GM18907 (cell line): Measurements from ENCODE around the gene PARK7.
"Not testable (repeated sequence)": the region's sequence is repeated elsewhere in the genome, so short reads cannot be mapped to it uniquely, and the experiment has no call there.

Source experiments
- ATAC-seq: cut with Tn5 transposase; IDR thresholded peaks from one replicate; pipeline ENCODE4 v1.9.1; 2021; ENCODE audit warnings: mild to moderate bottlenecking, moderate library complexity; ENCODE audit not compliant: unreplicated experiment

The PARK7 gene

DNA sequence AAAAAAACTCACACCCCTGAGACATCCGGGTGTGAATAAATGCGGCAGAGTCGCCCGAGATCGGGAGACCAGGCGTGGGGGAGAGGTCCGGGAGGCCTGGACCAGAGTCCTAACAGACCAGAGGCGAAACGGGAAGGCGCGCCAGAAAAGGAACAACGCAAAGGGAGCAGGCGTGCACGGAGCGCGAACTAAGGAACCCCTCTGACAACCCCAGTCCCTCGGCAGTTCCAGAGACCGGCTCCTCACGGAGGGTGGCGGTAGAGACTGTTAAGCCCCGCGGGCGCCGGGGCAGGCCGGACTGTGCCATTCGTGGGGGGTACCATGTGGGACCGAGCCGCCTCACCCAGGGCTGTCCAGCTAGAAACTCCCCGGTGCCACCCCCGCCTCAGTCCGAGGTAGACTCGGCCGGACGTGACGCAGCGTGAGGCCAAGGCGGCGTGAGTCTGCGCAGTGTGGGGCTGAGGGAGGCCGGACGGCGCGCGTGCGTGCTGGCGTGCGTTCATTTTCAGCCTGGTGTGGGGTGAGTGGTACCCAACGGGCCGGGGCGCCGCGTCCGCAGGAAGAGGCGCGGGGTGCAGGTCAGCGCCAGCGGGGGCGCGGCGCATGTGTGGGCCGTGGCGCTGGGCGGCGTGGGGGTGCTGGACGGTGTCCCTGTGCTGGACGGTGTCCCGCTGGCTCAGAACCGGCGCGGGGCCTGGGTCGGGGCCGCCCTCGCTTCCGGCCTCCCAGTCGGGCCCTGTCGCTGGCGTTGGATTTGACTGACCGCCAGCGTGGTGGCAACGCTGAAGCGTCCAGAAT, at the start of gene PARK7:
Gene PARK7 (plus strand): TSS at position 496 of the 798 bp plus-strand sequence. CDS start 1,075 bp downstream, outside the sequence.
- ATAC-seq, result peak; percentile 94

DNA sequence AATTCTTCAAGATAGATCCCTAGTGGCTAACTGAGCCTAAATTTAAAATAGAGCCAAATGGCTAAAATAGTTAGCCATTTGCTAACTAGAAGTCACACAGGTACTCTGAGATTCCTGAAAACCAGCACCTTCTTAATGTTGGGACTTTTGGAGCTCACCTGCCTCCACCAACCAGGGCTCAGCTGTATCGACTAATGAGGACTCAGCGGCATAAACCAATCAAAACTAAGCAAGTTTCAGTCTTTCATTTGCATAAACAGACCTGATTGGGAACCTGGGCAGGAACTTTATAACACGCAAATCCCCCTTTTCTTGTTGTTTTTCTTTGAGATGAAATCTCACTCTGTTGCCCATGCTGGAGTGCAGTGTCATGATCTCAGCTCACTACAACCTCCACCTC, 49.4 kb upstream of the PARK7 start:
- ATAC-seq, result no peak

DNA sequence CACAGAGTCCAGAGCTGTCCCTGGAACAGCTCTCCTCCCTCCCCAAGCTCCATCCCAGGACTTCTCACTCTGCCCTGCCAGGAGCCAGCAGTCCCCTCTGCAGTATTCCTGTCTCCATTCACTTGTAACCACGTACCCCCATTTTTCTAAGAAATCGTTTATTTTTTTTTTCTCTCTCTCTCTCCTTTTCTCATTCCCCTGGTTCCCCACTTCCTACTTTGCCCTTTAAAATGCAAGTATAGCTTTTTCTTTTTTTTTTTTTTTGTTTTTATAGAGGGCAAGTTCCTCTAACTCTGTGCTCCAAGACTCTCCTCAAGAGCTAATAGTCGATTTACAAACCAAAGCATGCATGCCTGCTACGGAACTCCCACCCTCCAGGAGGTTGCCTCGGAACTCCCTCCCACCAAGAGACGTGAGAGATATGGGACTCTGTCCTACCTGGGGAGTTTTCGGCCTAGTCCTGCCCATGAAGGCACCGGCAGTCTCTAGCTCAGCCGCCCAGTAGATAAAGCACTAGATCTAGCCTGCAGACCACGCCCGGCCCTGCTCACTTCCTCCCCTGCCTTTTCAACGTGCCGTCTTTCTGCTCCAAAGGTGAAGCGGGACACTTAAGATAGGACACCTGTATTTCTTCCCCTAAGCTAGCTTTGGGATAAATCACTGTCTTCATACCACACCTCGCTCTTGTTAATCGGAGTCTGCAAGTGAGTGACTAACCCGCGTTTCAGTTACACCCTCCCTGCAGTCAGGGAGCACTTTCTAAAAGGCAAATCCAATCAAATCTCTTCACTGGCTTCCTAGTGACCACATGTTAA, 48.6 kb upstream of the PARK7 start:
- no peak for ATAC-seq

DNA sequence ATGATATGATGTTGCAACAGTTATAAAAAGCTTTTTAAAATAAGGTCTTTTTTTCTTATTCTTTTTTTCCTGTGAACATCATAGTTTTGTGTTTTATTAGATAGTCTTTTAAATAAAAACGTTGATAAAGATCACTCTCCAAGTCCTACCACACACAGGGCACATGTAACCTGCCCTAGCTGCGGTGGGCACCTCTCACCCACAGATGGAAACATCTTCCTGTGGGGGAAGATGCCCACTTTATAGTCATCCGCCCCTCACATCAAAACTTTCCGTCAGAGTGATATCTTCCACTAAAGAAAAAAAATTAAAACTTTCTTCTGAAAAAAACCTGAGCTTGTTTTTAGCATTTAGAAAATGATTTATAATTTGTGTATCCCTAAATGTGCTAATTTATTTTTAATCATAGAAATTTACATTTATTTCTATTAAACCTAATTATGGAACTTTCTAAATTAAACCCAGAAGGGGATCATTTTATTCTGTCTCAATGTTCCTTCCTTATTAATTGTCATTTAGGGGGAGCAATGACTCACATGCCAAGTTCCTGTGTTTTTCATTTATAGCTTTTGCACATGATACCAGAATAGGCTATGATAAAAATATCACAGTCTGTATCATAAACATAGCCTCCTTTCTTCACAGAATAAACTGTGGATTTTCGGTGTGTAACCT, 45.5 kb upstream of the PARK7 start:
- ATAC-seq, result no peak

DNA sequence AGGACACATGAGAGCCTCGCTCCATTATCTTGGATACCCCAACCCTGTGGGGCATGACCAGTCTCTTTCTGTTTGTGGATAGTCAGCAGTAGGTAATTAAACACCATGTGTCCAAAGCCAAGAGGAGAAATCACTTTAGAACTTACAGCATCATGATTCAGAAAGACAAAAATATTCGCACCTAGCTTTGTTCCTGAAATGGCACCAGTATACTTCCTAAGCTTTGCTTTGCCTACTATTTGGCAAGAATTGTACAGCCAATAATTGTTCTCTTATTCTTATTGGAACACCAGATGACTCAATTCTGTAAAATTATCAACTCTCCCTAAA, 45.0 kb upstream of the PARK7 start:
- ATAC-seq, result no peak

DNA sequence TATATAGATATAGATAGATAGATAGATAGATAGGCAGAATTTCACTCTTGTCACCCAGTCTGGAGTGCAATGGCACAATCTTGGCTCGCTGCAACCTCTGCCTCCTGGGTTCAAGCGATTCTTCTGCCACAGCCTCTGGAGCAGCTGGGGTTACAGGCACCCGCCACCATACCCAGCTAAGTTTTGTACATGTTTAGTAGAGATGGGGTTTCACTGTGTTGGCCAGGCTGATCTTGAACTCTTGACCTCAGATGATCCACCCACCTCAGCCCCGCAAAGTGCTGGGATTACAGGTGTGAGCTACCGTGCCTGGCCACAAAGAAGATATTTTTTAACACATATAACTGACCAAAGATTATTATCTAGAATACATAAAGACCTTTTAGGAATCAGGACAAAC, 43.5 kb upstream of the PARK7 start:
- ATAC-seq, result not testable (repeated sequence)

DNA sequence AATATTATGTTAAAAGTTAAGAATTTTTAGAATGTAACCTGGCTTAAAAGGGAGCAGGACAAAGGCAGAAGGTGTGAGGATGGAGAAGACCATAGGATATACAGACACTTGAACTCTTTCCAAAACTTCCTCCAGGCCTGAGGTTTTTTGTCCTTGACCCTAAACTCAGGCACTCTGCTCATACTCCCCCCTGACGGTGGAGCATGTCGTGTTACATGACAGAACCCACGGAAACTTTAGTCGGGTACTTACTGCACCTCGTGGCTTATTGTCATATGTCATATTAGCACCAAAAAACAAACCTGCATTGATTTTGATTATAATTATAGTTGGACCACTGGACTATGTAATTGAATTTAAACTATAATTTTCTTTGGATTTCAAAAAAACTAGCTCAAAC, 41.6 kb upstream of the PARK7 start:
- no peak for ATAC-seq

DNA sequence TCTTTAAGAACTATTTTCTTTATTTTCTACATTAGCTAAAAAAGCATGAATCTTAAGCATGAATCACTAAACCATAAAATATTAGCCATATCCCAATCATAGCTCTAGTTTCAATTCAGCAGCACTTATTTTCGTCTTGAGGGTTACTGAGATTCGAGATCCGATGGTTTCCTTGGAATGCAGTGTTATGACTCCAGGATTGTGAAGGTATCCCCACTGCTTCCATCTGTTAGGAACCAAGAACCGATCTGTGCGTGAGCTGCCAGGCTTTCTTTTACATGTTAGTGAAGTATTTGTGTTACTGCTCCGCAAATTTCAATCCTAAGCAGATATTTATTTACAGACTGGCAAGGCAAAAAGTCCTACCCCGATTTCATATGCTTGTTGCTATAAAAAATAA, 39.7 kb upstream of the PARK7 start:
- ATAC-seq, result no peak

DNA sequence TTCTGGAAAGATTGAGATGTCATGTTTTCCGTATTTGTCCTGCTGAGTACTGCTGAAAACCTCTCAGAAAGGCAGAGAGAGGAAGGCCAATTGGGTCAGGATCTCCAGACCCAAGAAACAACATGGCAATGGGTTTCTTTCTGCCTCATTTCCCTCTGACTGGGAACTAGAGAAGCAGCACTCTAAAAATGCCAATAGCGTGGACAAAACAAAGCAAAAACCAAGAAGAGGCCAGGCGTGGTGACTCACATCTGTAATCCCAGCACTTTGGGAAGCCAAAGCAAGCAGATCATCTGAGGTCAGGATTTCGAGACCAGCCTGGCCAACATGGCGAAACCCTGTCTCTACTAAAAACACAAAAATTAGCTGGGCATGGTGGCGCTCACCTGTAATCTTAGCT, 39.2 kb upstream of the PARK7 start:
- no peak for ATAC-seq

DNA sequence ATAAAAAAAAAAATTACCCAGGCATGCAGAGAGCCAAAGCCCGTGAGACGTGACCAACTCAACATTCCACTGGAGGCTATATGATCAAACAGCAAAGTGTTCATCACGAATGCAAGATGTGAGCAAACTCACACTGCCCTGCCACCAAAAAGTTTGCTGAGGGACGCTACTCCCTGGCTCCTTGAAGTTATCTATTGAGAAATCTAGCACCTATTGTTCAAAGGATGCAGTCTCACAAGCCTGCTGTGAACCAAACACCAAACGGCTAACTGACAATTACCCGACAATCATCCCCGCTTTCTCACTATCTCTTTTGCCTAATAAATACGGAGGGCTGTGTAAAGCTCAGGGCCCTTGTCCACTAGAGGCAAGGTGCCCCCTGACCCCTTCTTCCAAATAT, 34.5 kb upstream of the PARK7 start:
- not testable (repeated sequence) for ATAC-seq

DNA sequence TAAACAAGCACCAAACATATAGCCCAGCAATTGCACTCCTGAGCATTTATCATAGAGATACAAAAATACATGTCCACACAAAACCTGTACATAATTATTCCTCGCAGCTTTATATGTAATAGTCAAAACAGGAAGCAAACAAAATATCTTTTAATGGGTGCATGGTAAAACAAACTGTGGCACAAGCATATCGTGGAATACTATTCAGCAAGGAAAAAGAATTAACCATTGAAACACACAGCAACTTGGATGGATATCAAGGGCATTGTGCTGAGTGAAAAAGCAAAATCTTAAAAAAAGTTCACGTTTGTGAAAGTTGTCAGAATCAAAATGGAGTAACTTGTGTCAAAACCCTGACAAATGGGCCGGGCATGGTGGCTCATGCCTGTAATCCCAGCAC, 33.3 kb upstream of the PARK7 start:
- ATAC-seq, result no peak

DNA sequence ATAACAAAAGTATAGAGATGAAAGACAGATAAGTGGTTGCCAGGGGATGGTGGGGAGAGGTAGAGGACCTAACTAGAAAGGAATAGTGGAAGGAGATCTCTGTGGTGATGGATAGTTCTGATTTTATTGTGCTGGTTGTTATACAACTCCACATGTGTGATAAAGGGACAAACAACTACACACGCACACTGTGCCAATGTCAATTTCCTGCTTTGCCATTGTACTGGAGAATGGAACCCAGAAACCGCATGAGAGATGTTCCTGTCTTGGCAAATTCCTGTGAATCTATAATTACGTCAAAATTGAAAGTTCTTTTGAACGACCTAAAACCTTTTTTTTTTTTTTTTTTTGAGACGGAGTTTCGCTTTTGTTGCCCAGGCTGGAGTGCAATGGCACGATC, 31.9 kb upstream of the PARK7 start:
- no peak for ATAC-seq

DNA sequence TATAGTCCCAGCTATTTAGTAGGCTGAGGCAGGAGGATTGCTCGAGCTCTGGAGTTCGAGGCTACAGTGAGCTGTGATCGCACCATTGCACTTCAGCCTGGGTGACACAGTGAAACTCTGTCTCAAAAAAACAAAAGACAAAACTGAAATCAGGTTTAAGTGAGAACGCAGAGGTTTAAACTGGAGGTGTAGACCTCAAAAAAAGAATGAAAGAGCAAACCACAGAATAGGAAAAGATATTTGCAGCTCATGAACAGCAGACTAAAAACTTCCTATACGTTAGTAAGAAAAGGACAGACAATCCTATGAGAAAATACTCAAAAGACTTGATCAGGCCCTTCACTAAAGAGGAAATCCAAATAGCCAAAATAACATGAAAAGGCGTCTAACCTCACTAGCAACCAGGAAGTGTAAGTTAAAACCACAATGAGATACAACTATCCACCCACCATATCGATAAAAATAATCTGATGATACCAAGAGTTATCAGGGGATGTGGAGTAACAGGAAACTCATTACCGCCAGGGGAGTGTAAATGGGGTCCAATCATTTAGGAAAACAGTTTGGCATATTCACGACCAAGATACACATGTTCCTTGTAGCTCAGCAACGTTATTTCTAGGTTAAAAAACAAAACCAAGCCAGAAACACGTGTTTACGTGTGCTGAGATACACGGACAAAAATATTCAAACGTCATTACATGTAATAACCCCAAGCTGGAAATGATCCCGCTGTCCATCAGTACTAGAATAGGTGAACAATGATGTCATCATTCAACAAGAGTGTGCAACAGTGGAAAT, 30.7 kb upstream of the PARK7 start:
- no peak for ATAC-seq

DNA sequence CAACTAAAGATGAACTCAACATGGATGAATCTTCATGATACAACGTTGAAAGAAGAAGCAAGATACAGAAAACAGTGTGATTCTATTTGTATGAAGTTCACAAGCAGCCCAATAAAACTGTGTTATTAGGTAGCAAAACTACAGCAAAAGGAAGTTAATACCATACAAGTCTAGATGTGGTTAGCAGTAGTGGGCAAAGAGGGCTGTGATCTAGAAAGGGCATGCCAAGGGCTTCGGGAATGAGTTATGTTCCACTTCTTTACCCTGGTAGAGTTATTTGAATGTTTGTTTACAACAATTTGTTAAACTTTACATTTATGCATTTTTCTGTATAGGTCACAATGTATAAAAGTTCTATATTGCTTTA, 30.1 kb upstream of the PARK7 start:
- ATAC-seq, result no peak

DNA sequence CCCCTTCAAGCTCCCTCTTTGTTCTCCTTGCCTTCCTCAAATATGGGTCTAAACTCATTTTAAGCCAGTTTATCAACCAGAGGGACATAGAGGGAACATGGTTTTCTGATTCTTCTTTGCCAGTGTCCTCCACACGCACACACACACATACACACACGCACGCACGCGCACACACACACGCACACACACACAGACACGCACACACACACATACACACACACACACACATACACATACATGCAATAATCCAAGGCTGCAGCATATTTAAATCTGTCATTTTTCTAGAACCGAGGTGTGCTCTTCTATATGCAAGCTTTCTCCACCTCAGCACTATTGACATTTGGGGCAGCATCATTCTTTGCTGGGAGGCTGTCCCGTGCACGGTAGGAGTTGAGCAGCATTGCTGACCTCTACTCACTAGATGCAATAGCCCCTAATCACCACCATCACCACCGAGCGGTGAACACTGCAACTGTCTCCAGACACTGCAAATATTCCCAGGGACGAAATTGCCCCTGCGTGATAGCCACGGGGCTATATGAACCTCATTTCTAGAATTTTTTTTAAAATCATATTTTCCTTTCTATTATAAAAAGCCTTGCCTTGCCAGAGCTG, 28.9 kb upstream of the PARK7 start:
- ATAC-seq, result no peak

DNA sequence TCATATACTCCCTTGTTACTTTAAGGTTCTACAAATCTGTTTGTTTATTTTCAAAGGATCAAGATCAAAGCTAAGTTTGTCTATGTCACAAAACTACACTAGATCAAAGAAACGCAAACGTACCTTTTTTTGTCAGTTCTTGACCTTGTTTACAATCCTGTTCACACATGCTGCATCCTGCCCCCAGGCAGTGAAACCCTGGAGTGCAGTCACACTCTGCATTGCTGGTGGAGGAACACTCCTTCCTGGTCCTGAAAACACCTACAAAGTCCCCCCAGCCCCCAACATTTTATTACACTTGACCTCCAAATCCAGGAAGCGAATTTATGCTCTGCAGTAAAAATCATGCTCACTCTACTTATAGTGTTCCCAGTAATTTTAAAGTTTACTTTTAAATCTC, 23.4 kb upstream of the PARK7 start:
- no peak for ATAC-seq

DNA sequence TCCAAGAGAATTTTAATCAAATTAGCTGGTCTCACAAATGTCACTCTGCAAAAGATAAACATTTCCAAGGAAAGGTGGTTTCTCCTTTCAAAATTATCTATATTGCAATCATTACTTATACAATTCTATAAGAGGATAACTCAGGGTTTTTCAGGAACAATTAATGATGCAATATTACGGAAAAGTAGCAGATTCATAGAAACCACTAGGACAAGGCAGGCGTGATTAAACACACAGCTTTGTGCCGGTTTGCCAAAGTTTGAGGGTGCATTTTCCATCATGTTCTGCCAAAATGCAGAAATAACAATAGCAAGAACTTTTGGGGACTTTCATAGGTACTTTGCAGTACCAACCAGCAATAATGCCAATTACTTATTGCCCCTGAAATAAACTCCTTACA, 21.5 kb upstream of the PARK7 start:
- no peak for ATAC-seq

DNA sequence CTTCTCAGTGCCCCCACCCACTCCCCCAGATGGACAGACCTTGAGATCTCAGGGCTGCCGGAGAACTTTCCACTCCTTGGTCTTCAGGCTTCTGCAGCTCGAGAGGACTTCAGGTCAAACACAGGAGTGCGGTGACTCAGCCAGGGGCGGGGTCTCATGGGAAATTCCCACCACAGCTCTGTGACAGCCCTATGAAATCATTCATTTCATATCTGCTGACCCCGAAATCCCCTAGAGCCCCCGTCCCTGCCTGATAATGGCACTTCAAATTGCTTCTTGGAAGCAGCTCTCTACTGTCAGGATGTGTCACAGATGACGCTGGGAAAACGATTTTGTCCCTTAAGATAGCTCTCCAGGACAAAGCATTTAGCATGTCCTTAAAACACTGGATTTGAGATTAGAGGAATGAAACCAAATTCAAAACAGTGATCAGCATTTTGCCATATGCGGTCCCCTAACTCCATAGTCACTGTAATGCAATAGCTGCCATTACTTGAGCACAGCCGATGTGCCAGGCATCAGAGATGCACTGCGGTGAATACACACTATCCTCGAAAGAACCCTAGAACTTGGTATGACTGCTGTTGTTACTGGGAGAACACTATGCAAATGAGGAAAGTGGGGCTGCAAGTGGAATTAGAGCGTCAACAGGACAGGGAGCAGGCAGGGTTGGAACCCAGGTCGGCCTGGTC, 20.6 kb upstream of the PARK7 start, which contains the start of gene TNFRSF9:
Gene TNFRSF9 (minus strand): TSS at position 95 of the 692 bp plus-strand sequence. CDS start 845 bp downstream, outside the sequence.
- ATAC-seq, result no peak

DNA sequence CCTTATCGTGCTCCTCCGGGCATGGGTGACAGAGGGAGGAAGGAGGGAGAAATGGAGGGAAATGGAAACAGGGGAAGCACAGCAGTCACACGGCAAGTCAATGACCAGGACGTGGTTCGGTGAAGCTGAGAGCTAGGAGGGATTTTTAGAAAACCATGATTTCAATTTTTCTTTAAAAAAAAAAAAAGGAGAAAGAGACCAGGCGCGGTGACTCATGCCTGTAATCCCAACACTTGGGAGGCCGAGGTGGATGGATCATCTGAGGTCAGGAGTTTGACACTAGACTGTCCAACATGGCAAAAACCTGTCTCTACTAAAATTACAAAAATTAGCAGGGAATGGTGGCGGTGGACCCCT, 20.1 kb upstream of the PARK7 start:
- no peak for ATAC-seq
